Breast epithelium (tissue), 3 donors: ENCODE results near the gene C9orf43.

Experiments used
- CTCF ChIP-seq, 3 donors: fragments of 450-650 bp; IDR thresholded peaks; one replicate each; pipeline ENCODE4 v1.5.1; 2016 to 2017; ENCODE audit warnings: antibody characterized with exemption in 3 of 3, mild to moderate bottlenecking in 3 of 3, moderate library complexity in 3 of 3
- POLR2A ChIP-seq: fragments of 450-650 bp; IDR thresholded peaks from one replicate; pipeline ENCODE4 v1.6.1; 2016; ENCODE audit warnings: antibody characterized with exemption, mild to moderate bottlenecking, moderate library complexity

- TF ChIP-seq CTCF (IDR thresholded peaks at IDR 0.05) = no peak
- no peak for TF ChIP-seq POLR2A
Measured at GRCh38 chr9:113369855-113370140, 40.7 kb upstream of the C9orf43 start.
